ENCODE results near the gene HAO1. TPM values are rescaled to one million over a fixed set of nuclear protein-coding genes. Genes with fewer than 3 reads are reported as not detected.
"Not testable (repeated sequence)": the region's sequence is repeated elsewhere in the genome, so short reads cannot be mapped to it uniquely, and the experiment has no call there.

Gene HAO1
- total and polyA plus RNA-seq, 8 donors, result 0.16 to 0.54 (median 0.24) TPM; not detected in 4

- Histone ChIP-seq H3K9me3 (no peaks in the 10 kb centered on the region), H3K27me3 (no peaks in the 10 kb centered on the region), H3K27ac (no peak overlapping the region), H3K4me1 (no peaks in the 10 kb centered on the region), H3K4me3 (no peak overlapping the region), H3K36me3 (no peaks in the 10 kb centered on the region)
- ATAC-seq (no peak), FAIRE-seq (no peak), DNase-seq (no peak)
- intact Hi-C loops (cut with DNase I), result no loop called here
- 48 to 55% methylated on average over 2 of the region's 2 CpGs for WGBS, 2 donors
- TF ChIP-seq CTCF (IDR thresholded peaks at IDR 0.05), result no peak
These were observed 91.9 kb downstream of the HAO1 start for GRCh38 chr20:7848351-7848750.

- Histone ChIP-seq H3K27me3 (no peaks in the 10 kb centered on the region), H3K4me1 (no peaks in the 10 kb centered on the region), H3K9me3 (no peaks in the 10 kb centered on the region), H3K27ac (no peak overlapping the region), H3K36me3 (no peaks in the 10 kb centered on the region), H3K4me3 (no peak overlapping the region)
- ATAC-seq (no peak), DNase-seq (no peak), FAIRE-seq (no peak)
- intact Hi-C loops (cut with DNase I), result no loop called here
- no peak for TF ChIP-seq CTCF (IDR thresholded peaks at IDR 0.05)
These were observed 96.6 kb downstream of the HAO1 start for GRCh38 chr20:7843613-7844012.

GRCh38 chr20:7841971-7842310 is 98.3 kb downstream of the HAO1 start:
- Histone ChIP-seq H3K36me3 (no peaks in the 10 kb centered on the region), H3K27me3 (no peaks in the 10 kb centered on the region), H3K9me3 (no peaks in the 10 kb centered on the region), H3K4me3 (no peak overlapping the region), H3K4me1 (no peaks in the 10 kb centered on the region), H3K27ac (no peak overlapping the region)
- intact Hi-C loops (cut with DNase I), result no loop called here
- no peak for TF ChIP-seq CTCF (IDR thresholded peaks at IDR 0.05)
- DNase-seq, result no peak
- WGBS, 2 donors, result 79 to 87% methylated on average over 2 of the region's 2 CpGs
- peak in 2 of 4 donors; percentile 25 to 49 for ATAC-seq
- no peak for FAIRE-seq

- no peaks in the 10 kb centered on the region for H3K27me3 ChIP-seq
- ATAC-seq, result no peak
- no peaks in the 10 kb centered on the region for H3K9me3 ChIP-seq
- no peaks in the 10 kb centered on the region for H3K4me1 ChIP-seq
- no peak for TF ChIP-seq CTCF (IDR thresholded peaks at IDR 0.05)
- WGBS, 2 donors, result 79% methylated on average over 2 of the region's 2 CpGs
- H3K27ac ChIP-seq, result no peak overlapping the region
- no peak overlapping the region for H3K4me3 ChIP-seq
- no peak for DNase-seq
- no peak for FAIRE-seq
- intact Hi-C loops (cut with DNase I), result no loop called here
- no peaks in the 10 kb centered on the region for H3K36me3 ChIP-seq
These were observed 98.8 kb downstream of the HAO1 start for GRCh38 chr20:7841291-7841970.

GRCh38 chr20:7836076-7836475 is 104.2 kb downstream of the HAO1 start:
- Histone ChIP-seq H3K27ac (no peak overlapping the region), H3K4me3 (no peak overlapping the region), H3K27me3 (no peaks in the 10 kb centered on the region), H3K4me1 (no peaks in the 10 kb centered on the region), H3K9me3 (no peaks in the 10 kb centered on the region), H3K36me3 (no peaks in the 10 kb centered on the region)
- FAIRE-seq (no peak), ATAC-seq (no peak), DNase-seq (no peak)
- TF ChIP-seq CTCF (IDR thresholded peaks at IDR 0.05), result no peak
- intact Hi-C loops (cut with DNase I), result no loop called here

GRCh38 chr20:7834441-7834840 is 105.8 kb downstream of the HAO1 start:
- intact Hi-C loops (cut with DNase I); DNase-seq; H3K27ac ChIP-seq; FAIRE-seq; ATAC-seq; H3K9me3 ChIP-seq; H3K27me3 ChIP-seq; H3K4me3 ChIP-seq; H3K4me1 ChIP-seq; H3K36me3 ChIP-seq: not testable (repeated sequence)
- WGBS, 2 donors, result 71 to 75% methylated on average over 7 of the region's 7 CpGs
